HEK293 (cell line): ENCODE data around the gene ATG2A.

Experiments
- CTCF ChIA-PET: fragments of 350-600 bp; formaldehyde crosslinking; extraction: SDS; loops from one replicate; lab custom pipeline; 2021; ENCODE audit warnings: antibody characterized with exemption; lab: Yijun Ruan, JAX
- POLR2A ChIA-PET: fragments of 300-600 bp; formaldehyde crosslinking; extraction: SDS; loops from one replicate; lab custom pipeline; 2020; ENCODE audit warnings: antibody characterized with exemption, inconsistent platforms; lab: Yijun Ruan, JAX
- H3K27ac ChIP-seq: fragments of 200-500 bp; sonication (Bioruptor generic); 2 replicates; pipeline ENCODE4 v1.5.1; 2014; ENCODE audit warnings: low read depth, low read length, control low read depth, inconsistent platforms; ENCODE audit errors: extremely low read depth
- H3K36me3 ChIP-seq, 2 experiments: fragments of 200-500 bp in 1 of 2; sonication (Bioruptor generic) in 1 of 2; 1 replicate in 1 of 2; 2 replicates in 1 of 2; pipeline ENCODE4 v1.5.1; 2014 to 2017; ENCODE audit warnings: inconsistent platforms in 2 of 2, low read length in 2 of 2; ENCODE audit not compliant: control insufficient read depth in 2 of 2, insufficient read depth in 1 of 2
- H3K4me1 ChIP-seq: fragments of 200-500 bp; sonication (Bioruptor generic); 2 replicates; pipeline ENCODE4 v1.5.1; 2014; ENCODE audit warnings: mild to moderate bottlenecking, low read length, inconsistent platforms; ENCODE audit not compliant: control insufficient read depth, insufficient read depth
- H3K4me3 ChIP-seq: 2 replicates; pipeline ENCODE4 v1.5.1; 2011; ENCODE audit warnings: low read depth, mild to moderate bottlenecking, control low read depth, low read length, moderate library complexity
- H3K9me3 ChIP-seq: fragments of 200-500 bp; sonication (Bioruptor generic); 2 replicates; pipeline ENCODE4 v1.5.1; 2014; ENCODE audit warnings: low read depth, low read length, inconsistent platforms; ENCODE audit not compliant: control insufficient read depth, insufficient read depth
- KLF17 ChIP-seq: fragments of 450-650 bp; formaldehyde crosslinking; IDR thresholded peaks from 2 replicates; pipeline ENCODE4 v1.5.1; 2016; ENCODE audit warnings: missing biosample characterization, missing genetic modification characterization
- PRDM4 ChIP-seq: fragments of 450-650 bp; formaldehyde crosslinking; IDR thresholded peaks from 2 replicates; pipeline ENCODE4 v1.5.1; 2017; ENCODE audit warnings: missing biosample characterization, missing genetic modification characterization
- PRDM6 ChIP-seq: fragments of 450-650 bp; formaldehyde crosslinking; IDR thresholded peaks from 2 replicates; pipeline ENCODE4 v1.5.1; 2017; ENCODE audit warnings: missing biosample characterization, missing genetic modification characterization
- SP3 ChIP-seq: fragments of 450-650 bp; formaldehyde crosslinking; IDR thresholded peaks from 2 replicates; pipeline ENCODE4 v1.5.1; 2016; ENCODE audit warnings: missing biosample characterization, missing genetic modification characterization
- YY1 ChIP-seq: fragments of 450-650 bp; formaldehyde crosslinking; IDR thresholded peaks from 2 replicates; pipeline ENCODE4 v1.5.1; 2018; ENCODE audit warnings: missing biosample characterization, missing genetic modification characterization
- ZBTB10 ChIP-seq: fragments of 450-650 bp; formaldehyde crosslinking; IDR thresholded peaks from 2 replicates; pipeline ENCODE4 v1.5.1; 2016; ENCODE audit warnings: missing biosample characterization, missing genetic modification characterization
- ZNF202 ChIP-seq: fragments of 450-650 bp; formaldehyde crosslinking; IDR thresholded peaks from 2 replicates; pipeline ENCODE4 v1.5.1; 2016; ENCODE audit warnings: missing biosample characterization, missing genetic modification characterization, borderline replicate concordance
- ZNF280D ChIP-seq: fragments of 450-650 bp; formaldehyde crosslinking; IDR thresholded peaks from 2 replicates; pipeline ENCODE4 v1.5.1; 2016; ENCODE audit warnings: missing biosample characterization, missing genetic modification characterization
- ZNF292 ChIP-seq: fragments of 450-650 bp; formaldehyde crosslinking; IDR thresholded peaks from 2 replicates; pipeline ENCODE4 v1.5.1; 2016; ENCODE audit warnings: low read depth, missing biosample characterization, missing genetic modification characterization, borderline replicate concordance
- ZNF335 ChIP-seq: fragments of 450-650 bp; formaldehyde crosslinking; conservative IDR thresholded peaks from 2 replicates; pipeline ENCODE4 v1.5.1; 2016; ENCODE audit warnings: missing biosample characterization, missing genetic modification characterization
- ZNF555 ChIP-seq: fragments of 450-650 bp; formaldehyde crosslinking; conservative IDR thresholded peaks from 2 replicates; pipeline ENCODE4 v1.5.1; 2017; ENCODE audit warnings: missing biosample characterization, mild to moderate bottlenecking, missing genetic modification characterization, inconsistent platforms
- ZNF571 ChIP-seq: fragments of 450-650 bp; formaldehyde crosslinking; IDR thresholded peaks from 2 replicates; pipeline ENCODE4 v1.5.0; 2017; ENCODE audit warnings: missing biosample characterization, missing genetic modification characterization
- ZNF629 ChIP-seq: fragments of 450-650 bp; formaldehyde crosslinking; IDR thresholded peaks from 2 replicates; pipeline ENCODE4 v1.5.1; 2017; ENCODE audit warnings: missing biosample characterization, missing genetic modification characterization
- ZNF692 ChIP-seq: fragments of 450-650 bp; formaldehyde crosslinking; IDR thresholded peaks from 2 replicates; pipeline ENCODE4 v1.5.1; 2016; ENCODE audit warnings: missing biosample characterization, missing genetic modification characterization
- ZNF704 ChIP-seq: fragments of 450-650 bp; formaldehyde crosslinking; IDR thresholded peaks from 2 replicates; pipeline ENCODE4 v1.5.1; 2016; ENCODE audit warnings: missing biosample characterization, missing genetic modification characterization
- ZNF76 ChIP-seq: fragments of 450-650 bp; formaldehyde crosslinking; IDR thresholded peaks from 2 replicates; pipeline ENCODE4; 2016; ENCODE audit warnings: low read depth, missing biosample characterization, missing genetic modification characterization, borderline replicate concordance
- ZNF776 ChIP-seq: fragments of 450-650 bp; formaldehyde crosslinking; IDR thresholded peaks from 2 replicates; pipeline ENCODE4 v1.5.0; 2017; ENCODE audit warnings: missing biosample characterization, missing genetic modification characterization, borderline replicate concordance

Gene ATG2A

GRCh38 chr11:64855596-64856304 lies 61.3 kb downstream of the ATG2A start (continued):
- TF ChIP-seq ZNF776 (tag by site-specific recombination), result no peak
- TF ChIP-seq SP3 (tag by site-specific recombination), result no peak
- no peak for TF ChIP-seq YY1 (tag by site-specific recombination)
- no peak for TF ChIP-seq ZNF555 (tag by site-specific recombination)
- TF ChIP-seq ZNF76, result no peak
- no peak for TF ChIP-seq ZNF202 (tag by site-specific recombination)
- TF ChIP-seq ZNF704, result no peak
- TF ChIP-seq KLF17, result no peak
- TF ChIP-seq PRDM6 (tag by site-specific recombination), result no peak
- no peak for TF ChIP-seq ZBTB10 (tag by site-specific recombination)
- no peak for TF ChIP-seq ZNF292
- TF ChIP-seq ZNF335 (tag by site-specific recombination), result no peak
- TF ChIP-seq, all 188 proteins: peak for 0

GRCh38 chr11:64854534-64855502 lies 62.2 kb downstream of the ATG2A start:
- peaks cover 0 to 31% of the 10 kb centered on the region in 2 experiments; a peak in 1 of 3 replicates for H3K36me3 ChIP-seq
- no peaks in the 10 kb centered on the region for H3K4me1 ChIP-seq
- POLR2A ChIA-PET, result interaction anchor here (0.6 to 2.7 kb wide), 4 partner anchors 20 to 173 kb away, joined by 3 to 23 read pairs (median 4); partner anchors contain the start of genes EHD1 and SF1
- H3K9me3 ChIP-seq, result no peaks in the 10 kb centered on the region
- no peak overlapping the region for H3K4me3 ChIP-seq
- CTCF ChIA-PET, result interaction anchor here (0.9 to 3.2 kb wide), 7 partner anchors 9 to 155 kb away, joined by 3 to 20 read pairs (median 4); partner anchors contain the start of gene EHD1
- H3K27ac ChIP-seq, result no peak overlapping the region
- TF ChIP-seq ZNF629 (tag by site-specific recombination), result peak; percentile 85
- no peak for TF ChIP-seq PRDM4 (tag by site-specific recombination)
- TF ChIP-seq ZNF280D (tag by site-specific recombination), result no peak
- TF ChIP-seq ZNF692, result peak; percentile 48; the same call in 1 of the 2 replicates
- no peak for TF ChIP-seq ZNF571 (tag by site-specific recombination)
